Stimulated activated naive CD8-positive, alpha-beta T cell treated with anti-CD3 and anti-CD28 coated beads, Interleukin-15, Interleukin-2, amounts not matched to agents 100 ng/mL and 50 ng/mL, for 24 hours (primary cell): ENCODE data around the gene RBMS3.
"Not testable (repeated sequence)": the region's sequence is repeated elsewhere in the genome, so short reads cannot be mapped to it uniquely, and the experiment has no call there.

Experiments used
- H3K27ac Mint-ChIP-seq: one replicate; pipeline ENCODE4 v1.8.0; 2021; ENCODE audit warnings: mild to moderate bottlenecking, mixed read lengths
- H3K27me3 Mint-ChIP-seq: one replicate; pipeline ENCODE4 v1.8.0; 2021; ENCODE audit warnings: mixed read lengths
- H3K36me3 Mint-ChIP-seq: one replicate; pipeline ENCODE4 v1.8.0; 2021; ENCODE audit warnings: low read depth, mixed read lengths
- H3K4me1 Mint-ChIP-seq: one replicate; pipeline ENCODE4 v1.8.0; 2021; ENCODE audit warnings: low read depth, mixed read lengths
- H3K4me3 Mint-ChIP-seq: one replicate; pipeline ENCODE4 v1.8.0; 2021; ENCODE audit warnings: mild to moderate bottlenecking, mixed read lengths
- H3K9me3 Mint-ChIP-seq: one replicate; pipeline ENCODE4 v1.8.0; 2021; ENCODE audit warnings: mixed read lengths

Gene RBMS3

DNA sequence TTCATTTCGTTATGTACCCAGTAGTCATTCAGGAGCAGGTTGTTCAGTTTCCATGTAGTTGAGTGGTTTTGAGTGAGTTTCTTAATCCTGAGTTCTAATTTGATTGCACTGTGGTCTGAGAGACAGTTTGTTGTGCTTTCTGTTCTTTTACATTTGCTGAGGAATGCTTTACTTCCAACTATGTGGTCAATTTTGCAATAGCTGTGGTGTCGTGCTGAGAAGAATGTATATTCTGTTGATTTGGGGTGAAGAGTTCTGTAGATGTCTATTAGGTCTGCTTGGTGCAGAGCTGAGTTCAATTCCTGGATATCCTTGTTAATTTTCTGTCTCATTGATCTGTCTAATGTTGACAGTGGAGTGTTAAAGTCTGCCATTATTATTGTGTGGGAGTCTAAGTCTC lies 79.4 kb downstream of the RBMS3 start:
- H3K4me3 Mint-ChIP-seq, H3K36me3 Mint-ChIP-seq, H3K9me3 Mint-ChIP-seq, H3K27me3 Mint-ChIP-seq, H3K27ac Mint-ChIP-seq, H3K4me1 Mint-ChIP-seq: not testable (repeated sequence)

DNA sequence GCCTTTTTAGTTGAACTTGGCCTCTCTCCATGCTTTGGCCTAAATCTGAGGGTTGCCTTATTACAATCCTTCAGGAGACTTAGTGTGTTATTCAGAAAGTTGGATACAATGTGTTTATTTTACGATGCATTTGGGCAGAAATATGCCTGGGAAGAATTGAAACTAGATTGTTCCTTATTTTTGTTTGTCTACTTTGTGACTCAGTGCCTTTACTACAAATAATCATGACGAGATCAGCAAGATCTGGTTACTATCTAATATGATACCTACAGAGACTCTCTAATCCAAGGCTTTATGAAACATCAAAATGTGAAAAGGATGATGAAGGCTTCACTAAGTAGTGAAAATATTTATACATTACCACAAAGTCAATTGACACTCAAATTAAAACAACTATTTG lies 82.2 kb downstream of the RBMS3 start:
- Mint-ChIP-seq H3K27me3 (no peaks in the 10 kb centered on the region), H3K4me3 (no peak overlapping the region), H3K4me1 (no peaks in the 10 kb centered on the region), H3K36me3 (no peaks in the 10 kb centered on the region), H3K9me3 (no peaks in the 10 kb centered on the region), H3K27ac (no peak overlapping the region)

DNA sequence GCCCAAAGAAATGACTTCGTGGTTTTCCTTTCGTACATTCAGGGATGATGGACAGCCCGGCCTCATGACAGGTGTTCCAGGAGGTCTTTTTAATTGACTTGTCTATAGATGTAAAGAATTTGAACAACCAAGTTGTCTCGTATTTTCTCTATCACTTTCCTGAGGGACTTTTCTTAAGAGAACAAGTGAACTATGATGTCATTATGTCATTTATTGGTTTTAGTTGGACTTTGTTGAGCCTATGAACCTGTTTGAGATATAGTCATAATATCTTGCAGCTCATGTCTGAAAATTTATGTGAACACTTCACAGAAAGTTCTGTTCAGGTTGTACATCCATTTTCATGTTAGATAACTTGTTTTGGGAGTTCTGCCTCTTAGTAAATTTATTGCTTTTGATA lies 89.2 kb downstream of the RBMS3 start:
- H3K9me3 Mint-ChIP-seq = no peaks in the 10 kb centered on the region
- no peak overlapping the region for H3K4me3 Mint-ChIP-seq
- no peaks in the 10 kb centered on the region for H3K36me3 Mint-ChIP-seq
- H3K27ac Mint-ChIP-seq = no peak overlapping the region
- no peaks in the 10 kb centered on the region for H3K27me3 Mint-ChIP-seq
- no peaks in the 10 kb centered on the region for H3K4me1 Mint-ChIP-seq

DNA sequence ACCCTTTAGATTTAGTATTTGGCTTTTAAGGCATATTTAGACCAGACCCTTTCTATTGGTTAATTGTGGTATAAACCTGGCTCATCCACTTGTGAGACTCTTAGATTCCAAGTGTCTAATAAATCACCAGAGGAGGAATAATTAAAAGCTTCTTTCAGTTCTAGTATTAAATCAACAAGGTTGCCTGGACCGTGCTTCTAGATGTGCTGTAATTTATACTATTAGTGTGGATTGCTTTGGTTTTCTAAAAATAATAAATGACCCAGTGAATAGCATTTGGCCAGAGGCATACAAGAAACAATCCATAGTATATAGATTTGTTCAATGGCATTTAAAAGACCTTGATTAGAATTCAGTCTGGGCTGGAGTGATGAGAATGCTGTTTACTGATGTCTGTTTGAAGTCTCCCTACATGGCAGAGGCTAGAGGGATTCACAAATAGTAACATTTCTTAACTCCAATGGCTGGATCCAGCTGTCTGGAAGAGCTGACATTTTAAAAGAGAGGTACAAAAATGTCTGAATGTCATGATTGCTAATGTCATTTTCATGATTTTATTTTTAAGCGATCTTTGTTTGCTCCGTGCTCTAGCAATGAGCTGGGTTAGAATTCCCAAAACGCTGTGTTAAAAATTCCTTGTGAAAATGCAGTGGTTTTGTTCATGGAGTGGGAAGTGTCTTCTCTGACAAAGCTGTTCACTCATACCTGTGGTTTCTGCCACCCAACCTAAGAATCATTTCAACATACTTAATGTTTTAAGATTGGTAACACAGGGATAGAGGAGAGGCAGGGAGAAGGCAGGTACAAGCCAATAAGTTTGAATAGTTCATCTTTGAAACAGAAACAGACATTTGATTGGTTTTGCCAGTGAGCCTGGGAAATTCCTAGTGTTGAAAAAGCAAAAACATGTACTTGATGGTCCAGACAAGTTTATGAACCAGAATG lies 89.9 kb downstream of the RBMS3 start:
- no peaks in the 10 kb centered on the region for H3K27me3 Mint-ChIP-seq
- no peak overlapping the region for H3K4me3 Mint-ChIP-seq

DNA sequence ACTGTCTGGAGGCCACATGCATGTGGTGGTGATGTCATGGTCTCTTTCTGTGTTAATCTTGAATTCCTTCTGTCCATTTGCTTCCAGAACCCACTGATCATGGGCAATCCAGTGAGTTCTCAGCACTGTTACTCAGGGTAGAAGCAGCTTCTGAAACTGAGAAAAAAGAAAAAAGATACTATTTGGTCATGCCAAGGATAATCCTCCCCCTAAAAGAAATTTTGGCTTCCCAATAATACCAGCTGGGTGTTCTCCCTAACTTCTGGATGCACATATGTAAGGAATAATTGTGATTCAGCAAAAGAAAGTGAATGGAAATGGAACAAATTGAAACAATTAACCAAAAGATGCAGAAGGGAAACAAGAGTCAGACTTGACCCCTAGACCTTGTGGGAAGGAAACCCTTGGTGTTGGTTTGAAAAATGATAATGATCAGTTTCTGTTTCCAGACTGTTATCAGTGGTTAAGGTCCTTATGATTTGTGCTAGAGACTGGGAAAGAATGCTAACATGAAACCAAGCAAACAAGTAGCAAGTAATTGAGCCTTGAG lies 92.3 kb downstream of the RBMS3 start:
- Mint-ChIP-seq H3K4me1 (no peaks in the 10 kb centered on the region), H3K4me3 (no peak overlapping the region), H3K27me3 (no peaks in the 10 kb centered on the region), H3K9me3 (no peaks in the 10 kb centered on the region), H3K27ac (no peak overlapping the region), H3K36me3 (no peaks in the 10 kb centered on the region)

More for the DNA sequence above, 89.9 kb downstream of the RBMS3 start:
- Mint-ChIP-seq H3K4me1 (no peaks in the 10 kb centered on the region), H3K27ac (no peak overlapping the region), H3K9me3 (no peaks in the 10 kb centered on the region), H3K36me3 (no peaks in the 10 kb centered on the region)

DNA sequence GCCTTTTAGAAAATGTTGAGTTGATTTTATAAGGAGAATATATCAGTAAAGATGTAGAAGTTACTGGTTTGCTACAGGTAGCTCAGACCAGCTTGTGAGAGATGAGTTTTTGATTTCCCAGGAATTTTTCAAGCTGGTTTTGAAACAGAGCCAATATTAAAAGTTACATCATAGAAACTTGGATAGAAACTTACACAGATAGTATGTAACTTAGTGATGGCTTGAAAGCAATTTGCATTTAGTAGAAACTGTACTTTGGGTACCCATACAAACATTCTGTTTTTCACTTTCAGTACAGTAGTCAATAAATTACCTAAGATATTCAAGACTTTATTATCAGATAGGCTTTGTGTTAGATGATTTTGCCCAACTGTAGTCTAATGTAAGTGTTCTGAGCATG lies 93.4 kb downstream of the RBMS3 start:
- Mint-ChIP-seq H3K27ac (no peak overlapping the region), H3K9me3 (no peaks in the 10 kb centered on the region), H3K27me3 (no peaks in the 10 kb centered on the region), H3K36me3 (no peaks in the 10 kb centered on the region), H3K4me3 (no peak overlapping the region), H3K4me1 (no peaks in the 10 kb centered on the region)

DNA sequence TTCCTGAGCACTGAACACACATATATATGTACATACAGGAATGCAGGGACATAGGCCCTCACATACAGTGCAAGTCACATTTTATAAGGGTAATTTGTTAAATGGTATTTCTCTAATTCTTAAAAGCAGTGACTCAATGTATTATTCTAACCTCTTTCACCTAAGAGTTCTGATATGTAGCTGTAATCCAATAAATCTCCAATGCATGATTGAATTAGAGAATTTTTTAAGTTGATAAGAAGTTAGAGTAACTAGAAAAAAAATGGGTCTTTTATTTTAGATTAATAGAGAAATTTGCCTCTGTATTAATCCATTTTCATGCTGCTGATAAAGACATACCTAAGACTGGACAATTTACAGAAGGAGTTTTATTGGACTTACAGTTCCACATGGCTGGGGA lies 98.2 kb downstream of the RBMS3 start:
- no peaks in the 10 kb centered on the region for H3K9me3 Mint-ChIP-seq
- H3K36me3 Mint-ChIP-seq = no peaks in the 10 kb centered on the region
- no peak overlapping the region for H3K27ac Mint-ChIP-seq
- no peaks in the 10 kb centered on the region for H3K4me1 Mint-ChIP-seq
- H3K27me3 Mint-ChIP-seq = no peaks in the 10 kb centered on the region
- H3K4me3 Mint-ChIP-seq = no peak overlapping the region

DNA sequence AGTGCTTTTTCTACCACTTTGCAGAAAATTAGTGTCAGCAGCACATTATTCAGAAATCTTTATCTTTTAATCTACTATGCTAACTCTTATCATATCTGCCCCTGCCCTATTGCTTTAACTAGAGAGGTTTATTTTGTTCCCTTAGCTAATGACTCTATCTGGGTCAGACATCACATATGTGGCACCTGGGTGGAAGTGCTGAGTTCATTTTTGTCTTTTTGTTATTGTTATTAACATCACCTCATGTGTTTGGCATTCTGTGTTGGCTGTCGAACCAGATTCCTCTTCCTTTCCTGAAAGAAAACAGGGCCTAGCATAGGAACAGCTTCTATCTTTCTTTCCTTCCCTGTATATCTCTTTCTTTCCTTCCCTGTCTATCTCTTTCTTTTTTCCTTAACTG lies 100.7 kb downstream of the RBMS3 start:
- no peak overlapping the region for H3K4me3 Mint-ChIP-seq
- H3K4me1 Mint-ChIP-seq = no peaks in the 10 kb centered on the region
- H3K36me3 Mint-ChIP-seq = no peaks in the 10 kb centered on the region
- H3K27me3 Mint-ChIP-seq = no peaks in the 10 kb centered on the region
- no peak overlapping the region for H3K27ac Mint-ChIP-seq
- H3K9me3 Mint-ChIP-seq = peaks cover 5% of the 10 kb centered on the region

DNA sequence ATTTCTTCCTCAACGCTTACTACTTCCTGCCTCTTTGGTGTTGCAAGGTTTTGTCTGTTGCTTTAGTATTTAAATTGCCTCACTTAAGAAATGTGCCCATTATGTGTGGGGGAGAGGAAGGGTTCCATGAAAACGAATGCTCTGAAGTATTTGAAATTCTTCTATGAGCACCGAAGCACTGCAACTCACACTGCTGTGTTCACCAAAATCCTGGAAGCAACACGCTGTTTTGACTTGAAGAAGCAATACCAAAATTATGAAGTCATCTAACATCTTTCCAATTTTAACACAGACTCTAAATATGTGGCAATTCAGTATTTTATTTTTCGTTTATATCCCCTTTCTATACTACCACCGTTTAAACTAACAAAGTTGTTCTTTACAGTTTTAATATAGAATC lies 101.5 kb downstream of the RBMS3 start:
- no peaks in the 10 kb centered on the region for H3K4me1 Mint-ChIP-seq

DNA sequence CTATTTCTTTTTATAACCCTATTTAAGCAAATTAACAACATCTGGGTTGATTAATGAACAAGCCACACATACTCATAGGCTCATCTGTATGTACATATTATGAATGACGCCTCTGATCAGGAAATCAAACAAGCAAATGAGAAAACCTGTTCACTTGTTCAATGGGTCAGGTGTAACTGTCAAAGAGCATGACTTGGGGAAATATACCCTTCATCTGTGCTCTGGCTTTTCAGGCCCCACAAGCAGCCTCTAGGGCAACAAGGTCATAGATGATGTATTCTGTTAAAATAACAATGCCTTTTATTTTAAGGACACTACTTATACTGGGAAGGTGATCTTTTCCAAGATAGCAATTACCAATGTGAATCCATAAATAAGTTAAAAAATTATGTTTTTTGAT lies 102.0 kb downstream of the RBMS3 start:
- H3K27me3 Mint-ChIP-seq = no peaks in the 10 kb centered on the region
- no peaks in the 10 kb centered on the region for H3K4me1 Mint-ChIP-seq
- H3K36me3 Mint-ChIP-seq = no peaks in the 10 kb centered on the region
- peaks cover 5% of the 10 kb centered on the region for H3K9me3 Mint-ChIP-seq
- no peak overlapping the region for H3K27ac Mint-ChIP-seq
- no peak overlapping the region for H3K4me3 Mint-ChIP-seq

More for the DNA sequence above, 101.5 kb downstream of the RBMS3 start:
- no peaks in the 10 kb centered on the region for H3K27me3 Mint-ChIP-seq
- peaks cover 5% of the 10 kb centered on the region for H3K9me3 Mint-ChIP-seq
- H3K36me3 Mint-ChIP-seq = no peaks in the 10 kb centered on the region
- H3K27ac Mint-ChIP-seq = no peak overlapping the region
- no peak overlapping the region for H3K4me3 Mint-ChIP-seq

DNA sequence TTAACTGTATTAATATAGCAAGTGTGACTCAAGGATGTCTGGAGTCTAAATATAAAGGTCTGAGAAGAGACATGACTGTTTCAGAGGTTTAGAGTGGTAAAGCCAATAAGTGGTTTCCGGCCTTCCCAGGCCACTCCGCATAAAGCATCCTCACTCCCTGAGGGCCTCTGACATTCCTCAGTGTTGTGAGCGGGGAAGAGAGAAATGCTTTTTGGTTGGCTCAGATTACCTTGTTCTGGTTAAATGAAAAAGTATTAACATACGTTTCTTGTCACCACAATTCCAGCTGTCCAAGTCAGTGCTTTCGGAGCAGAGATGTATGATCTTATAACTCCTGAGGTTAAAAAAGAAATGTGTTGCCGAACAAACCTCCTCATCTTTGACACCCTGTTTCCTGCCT lies 103.8 kb downstream of the RBMS3 start:
- Mint-ChIP-seq H3K4me1 (no peaks in the 10 kb centered on the region), H3K27me3 (no peaks in the 10 kb centered on the region), H3K9me3 (peaks cover 5% of the 10 kb centered on the region), H3K36me3 (no peaks in the 10 kb centered on the region), H3K4me3 (no peak overlapping the region), H3K27ac (no peak overlapping the region)

DNA sequence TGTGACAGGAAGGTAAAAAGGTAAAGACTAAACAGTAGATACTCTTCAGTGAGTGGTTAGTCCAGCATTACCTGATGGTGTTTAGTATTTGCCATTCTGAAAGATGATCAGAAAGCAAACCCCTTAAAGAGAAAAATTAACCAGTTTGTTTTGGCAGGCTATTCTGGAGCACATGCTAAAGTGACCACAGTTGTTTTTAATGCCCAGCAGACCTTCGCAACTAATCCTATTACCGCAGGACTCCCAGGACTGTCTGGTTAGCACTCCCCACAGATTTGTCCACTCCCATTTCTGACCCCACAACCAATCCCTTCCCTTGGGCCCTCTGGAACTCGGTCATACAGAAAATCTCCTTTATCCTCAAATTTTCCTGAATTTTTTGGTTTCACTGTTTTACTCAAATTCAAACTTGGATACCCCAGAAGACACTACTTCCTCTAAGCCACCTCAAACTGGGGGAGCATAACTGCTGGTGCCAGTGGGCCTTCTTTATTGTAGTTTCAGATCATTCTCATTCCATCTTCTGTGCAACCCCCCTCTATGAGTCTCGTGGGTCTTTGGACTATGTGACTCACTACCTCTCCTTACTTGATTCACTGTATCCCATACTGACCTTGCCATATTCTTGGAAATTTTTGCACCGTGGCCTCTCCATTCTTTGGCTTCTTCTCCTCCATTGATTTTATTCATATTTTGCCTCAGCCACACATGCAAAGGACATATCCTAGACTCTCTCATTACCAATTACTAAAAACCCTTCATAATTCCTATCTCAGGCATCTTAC lies 104.4 kb downstream of the RBMS3 start:
- Mint-ChIP-seq H3K9me3 (peaks cover 5% of the 10 kb centered on the region), H3K4me1 (no peaks in the 10 kb centered on the region), H3K27ac (no peak overlapping the region), H3K4me3 (no peak overlapping the region), H3K27me3 (no peaks in the 10 kb centered on the region), H3K36me3 (no peaks in the 10 kb centered on the region)

DNA sequence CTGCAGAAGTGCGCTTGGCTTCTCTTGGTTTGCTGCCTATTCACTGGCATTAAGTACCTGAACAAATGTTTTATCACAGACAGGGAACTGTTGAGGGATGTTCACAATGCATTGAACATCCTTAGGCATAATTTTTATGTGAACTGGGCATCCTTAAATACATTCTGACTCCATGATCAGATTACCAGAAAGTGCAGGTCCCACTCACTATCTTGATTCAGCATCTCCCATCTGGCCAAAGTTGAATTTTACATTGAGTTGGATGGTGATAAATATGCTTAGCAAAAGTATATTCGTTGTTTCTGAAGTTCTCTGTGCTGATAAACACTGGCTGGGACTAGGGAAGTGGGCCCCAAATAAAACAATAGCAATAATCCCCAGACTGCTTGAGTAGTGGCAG lies 108.5 kb downstream of the RBMS3 start:
- Mint-ChIP-seq H3K27me3 (no peaks in the 10 kb centered on the region), H3K4me1 (no peaks in the 10 kb centered on the region), H3K36me3 (no peaks in the 10 kb centered on the region), H3K4me3 (no peak overlapping the region), H3K27ac (no peak overlapping the region), H3K9me3 (peaks cover 14% of the 10 kb centered on the region)

DNA sequence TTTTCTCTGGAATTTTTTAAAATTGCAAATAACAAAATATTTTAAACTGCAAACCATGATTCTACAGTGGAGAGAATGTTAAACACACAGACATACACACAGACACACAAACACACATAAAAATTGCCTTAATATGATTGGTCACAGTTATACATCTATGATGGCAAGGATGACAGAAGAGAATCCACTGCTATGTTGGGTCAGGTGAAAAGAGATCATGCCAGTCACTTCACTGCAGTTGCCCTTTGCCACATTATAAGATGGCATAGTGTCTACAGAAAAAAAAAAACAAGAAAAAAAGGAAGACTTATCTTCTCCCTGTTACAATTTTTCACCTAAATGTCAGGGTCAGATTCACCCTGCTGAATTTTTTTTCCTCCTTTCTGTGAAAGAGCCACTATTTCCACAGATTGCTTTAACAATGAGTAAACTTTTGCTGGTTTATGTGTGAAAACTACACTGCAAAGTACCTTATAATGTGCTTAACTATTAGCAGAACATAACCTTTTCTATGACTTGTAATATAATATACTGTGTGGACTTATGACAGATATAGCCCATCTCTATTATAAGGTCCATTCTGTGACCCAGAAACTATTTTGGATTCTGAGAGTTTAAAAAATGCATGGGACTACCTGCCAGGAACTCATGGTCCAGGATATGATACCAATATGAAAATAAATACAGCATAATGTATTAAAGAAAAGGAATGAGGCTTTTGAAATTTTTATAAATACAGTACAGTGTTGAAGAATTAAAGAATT lies 111.9 kb downstream of the RBMS3 start:
- H3K36me3 Mint-ChIP-seq = no peaks in the 10 kb centered on the region
- H3K27me3 Mint-ChIP-seq = no peaks in the 10 kb centered on the region
- no peak overlapping the region for H3K27ac Mint-ChIP-seq
- H3K9me3 Mint-ChIP-seq = peaks cover 15% of the 10 kb centered on the region
- no peak overlapping the region for H3K4me3 Mint-ChIP-seq
- no peaks in the 10 kb centered on the region for H3K4me1 Mint-ChIP-seq

DNA sequence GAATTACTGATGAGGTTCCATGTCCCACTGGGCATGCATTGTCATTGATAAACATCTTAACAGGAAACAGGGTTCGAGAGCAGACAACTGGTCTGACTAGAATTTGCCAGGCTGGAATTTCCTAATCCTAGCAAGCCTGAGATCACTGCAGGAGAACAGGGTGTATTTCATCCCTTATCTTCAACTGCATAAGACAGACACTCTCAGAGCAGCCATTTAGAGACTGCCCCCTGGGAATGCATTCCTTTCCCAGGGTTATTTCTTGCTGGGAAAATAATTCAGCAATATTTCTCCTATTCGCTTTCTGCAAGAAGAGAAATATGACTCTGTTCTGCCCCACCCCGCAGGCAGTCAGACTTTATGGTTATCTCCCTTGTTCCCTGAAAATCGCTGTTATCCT lies 113.1 kb downstream of the RBMS3 start:
- H3K27ac Mint-ChIP-seq, H3K27me3 Mint-ChIP-seq, H3K4me1 Mint-ChIP-seq, H3K4me3 Mint-ChIP-seq, H3K36me3 Mint-ChIP-seq: not testable (repeated sequence)
- H3K9me3 Mint-ChIP-seq = peaks cover 15% of the 10 kb centered on the region
